GM10266 (cell line): ENCODE data around the gene GPRIN1.

Experiments
- DNase-seq: peaks from one replicate; pipeline ENCODE4 v3.0.0; 2012; ENCODE audit errors: extremely low spot score
- TF ChIP-seq, protein P1 (sequence below): IDR thresholded peaks from 2 replicates; pipeline ENCODE4 v1.5.1; 2012; ENCODE audit warnings: mild to moderate bottlenecking, low read depth; ENCODE audit not compliant: control insufficient read depth, insufficient read depth; ENCODE audit errors: missing control alignments

The GPRIN1 gene

DNA sequence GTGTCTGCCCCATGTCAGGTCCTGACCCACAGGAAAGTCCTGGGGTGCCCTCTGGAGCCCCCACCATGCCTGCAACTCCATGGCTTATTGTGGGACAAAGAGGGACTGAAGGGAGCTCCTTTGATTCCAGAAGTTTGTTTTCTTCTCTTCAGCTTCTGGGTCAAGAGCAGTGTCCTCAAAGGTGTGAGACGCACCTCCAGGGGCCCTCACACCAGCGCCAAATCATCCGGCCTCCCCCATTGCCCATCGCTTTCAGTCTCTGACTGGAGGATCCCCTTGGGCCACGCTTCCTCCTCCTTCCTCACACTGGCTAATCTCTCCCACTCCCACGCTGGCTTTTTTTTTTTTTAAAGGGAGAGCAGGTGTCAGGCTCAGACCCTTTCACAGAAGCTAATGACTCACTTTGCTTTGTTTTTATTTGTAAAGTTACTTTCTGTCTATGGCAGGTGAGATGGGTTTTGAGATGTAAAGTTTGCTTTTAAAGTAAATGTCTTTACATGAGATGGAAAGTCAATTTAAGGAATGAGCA is 44.1 kb downstream of the GPRIN1 start:
- no peak for DNase-seq
- TF ChIP-seq, protein P1, sequence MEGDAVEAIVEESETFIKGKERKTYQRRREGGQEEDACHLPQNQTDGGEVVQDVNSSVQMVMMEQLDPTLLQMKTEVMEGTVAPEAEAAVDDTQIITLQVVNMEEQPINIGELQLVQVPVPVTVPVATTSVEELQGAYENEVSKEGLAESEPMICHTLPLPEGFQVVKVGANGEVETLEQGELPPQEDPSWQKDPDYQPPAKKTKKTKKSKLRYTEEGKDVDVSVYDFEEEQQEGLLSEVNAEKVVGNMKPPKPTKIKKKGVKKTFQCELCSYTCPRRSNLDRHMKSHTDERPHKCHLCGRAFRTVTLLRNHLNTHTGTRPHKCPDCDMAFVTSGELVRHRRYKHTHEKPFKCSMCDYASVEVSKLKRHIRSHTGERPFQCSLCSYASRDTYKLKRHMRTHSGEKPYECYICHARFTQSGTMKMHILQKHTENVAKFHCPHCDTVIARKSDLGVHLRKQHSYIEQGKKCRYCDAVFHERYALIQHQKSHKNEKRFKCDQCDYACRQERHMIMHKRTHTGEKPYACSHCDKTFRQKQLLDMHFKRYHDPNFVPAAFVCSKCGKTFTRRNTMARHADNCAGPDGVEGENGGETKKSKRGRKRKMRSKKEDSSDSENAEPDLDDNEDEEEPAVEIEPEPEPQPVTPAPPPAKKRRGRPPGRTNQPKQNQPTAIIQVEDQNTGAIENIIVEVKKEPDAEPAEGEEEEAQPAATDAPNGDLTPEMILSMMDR, result no peak

- no peak for DNase-seq
- TF ChIP-seq, protein P1, result no peak
These were observed 46.0 kb downstream of the GPRIN1 start for GRCh38 chr5:176564002-176564401.

- TF ChIP-seq, protein P1, result no peak
- DNase-seq, result no peak
These were observed 47.8 kb downstream of the GPRIN1 start for GRCh38 chr5:176562189-176562588.

DNA sequence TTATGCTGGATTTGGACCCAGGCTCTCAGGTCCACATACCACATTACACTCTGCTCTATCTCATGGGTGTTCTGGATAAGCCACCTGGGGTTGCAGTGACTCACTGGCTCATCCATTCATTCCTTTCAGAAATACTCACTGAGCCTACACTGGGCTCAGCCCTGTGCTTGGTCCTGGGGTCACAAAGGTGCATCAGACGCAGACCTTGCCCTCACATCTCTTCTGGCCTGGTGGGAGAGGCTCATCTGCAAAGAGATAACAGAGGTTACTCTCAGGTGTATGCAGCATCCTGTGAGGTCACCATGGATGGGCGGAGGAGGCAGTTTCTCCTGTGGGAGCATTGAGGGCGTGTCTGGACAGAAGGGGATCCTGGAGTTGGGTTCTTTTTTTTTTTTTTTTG is 48.7 kb downstream of the GPRIN1 start:
- TF ChIP-seq, protein P1, result no peak
- no peak for DNase-seq

DNA sequence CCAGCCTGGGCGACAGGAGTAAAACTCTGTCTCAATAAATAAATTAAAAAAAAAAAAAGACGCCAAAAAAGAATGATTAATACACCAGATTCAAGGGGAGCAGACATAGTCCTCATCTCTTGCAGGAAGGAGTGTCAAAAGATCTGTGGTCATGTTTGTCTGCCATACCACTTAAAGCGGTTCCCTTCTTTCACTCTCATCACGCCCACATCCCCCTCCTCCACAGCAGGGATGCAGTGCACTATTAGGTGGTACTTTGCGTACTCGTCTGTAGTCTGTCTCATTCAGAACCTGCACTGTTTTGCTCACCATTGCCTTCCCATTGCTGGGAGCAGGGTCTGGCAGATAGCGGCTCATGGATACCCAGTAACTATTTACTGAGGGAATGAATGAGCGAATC is 49.6 kb downstream of the GPRIN1 start:
- no peak for DNase-seq
- TF ChIP-seq, protein P1, result no peak

DNA sequence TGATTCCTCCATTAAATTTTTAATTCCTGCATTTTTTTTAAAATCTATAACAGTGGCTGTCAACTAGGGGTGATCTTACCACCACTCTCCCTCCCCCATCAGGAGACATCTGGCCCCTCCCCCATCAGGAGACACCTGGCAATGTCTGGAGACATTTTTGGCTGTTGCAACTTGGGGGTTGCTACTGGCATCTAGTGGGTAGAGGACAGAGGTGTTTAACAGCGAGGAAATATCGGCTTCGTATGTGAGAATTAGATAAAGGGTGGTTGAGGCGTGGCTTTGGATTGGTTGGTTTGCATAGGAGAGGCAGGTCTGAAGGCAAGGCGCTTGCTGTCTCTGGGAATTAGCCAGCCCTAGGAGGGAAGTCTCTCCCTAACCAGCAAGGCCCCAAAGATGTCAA is 50.3 kb downstream of the GPRIN1 start:
- no peak for DNase-seq
- TF ChIP-seq, protein P1, result no peak

DNA sequence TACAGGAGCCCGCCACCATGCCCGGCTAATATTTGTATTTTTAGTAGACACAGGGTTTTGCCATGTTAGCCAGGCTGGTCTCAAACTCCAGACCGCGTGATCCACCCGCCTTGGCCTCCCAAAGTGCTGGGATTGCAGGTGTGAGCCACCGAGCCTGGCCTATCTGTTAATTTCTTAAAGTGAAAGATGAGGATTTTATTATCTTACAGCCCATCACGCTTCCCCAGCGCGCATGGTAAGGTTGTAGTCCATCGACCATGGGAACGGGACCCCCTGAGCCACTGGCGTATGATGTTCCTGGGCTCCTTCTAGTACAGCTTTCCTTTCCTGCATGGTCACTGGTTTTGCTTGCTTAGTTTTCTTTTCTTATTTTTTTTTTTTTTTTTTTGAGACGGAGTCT is 52.1 kb downstream of the GPRIN1 start:
- no peak for DNase-seq
- TF ChIP-seq, protein P1, result no peak
